ENCODE results near the gene PAX9.

DNA sequence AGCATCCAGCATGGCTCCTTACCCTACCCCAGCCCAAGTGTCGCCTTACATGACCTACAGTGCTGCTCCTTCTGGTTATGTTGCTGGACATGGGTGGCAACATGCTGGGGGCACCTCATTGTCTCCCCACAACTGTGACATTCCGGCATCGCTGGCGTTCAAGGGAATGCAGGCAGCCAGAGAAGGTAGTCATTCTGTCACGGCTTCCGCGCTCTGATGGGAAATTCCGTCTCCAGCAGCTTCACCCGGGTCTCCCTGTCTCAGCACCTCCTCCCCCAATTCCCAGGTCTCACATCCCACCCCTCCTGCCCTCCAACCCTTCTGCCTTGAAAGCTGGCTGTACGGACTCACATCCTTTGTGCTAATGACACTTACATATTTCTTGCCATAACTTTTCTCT lies 14.6 kb downstream of the PAX9 start:
- no peak for TF ChIP-seq EZH2phosphoT487 (conservative IDR thresholded peaks at IDR 0.05; ENCODE audit: low read length)
- TF ChIP-seq, protein P1, sequence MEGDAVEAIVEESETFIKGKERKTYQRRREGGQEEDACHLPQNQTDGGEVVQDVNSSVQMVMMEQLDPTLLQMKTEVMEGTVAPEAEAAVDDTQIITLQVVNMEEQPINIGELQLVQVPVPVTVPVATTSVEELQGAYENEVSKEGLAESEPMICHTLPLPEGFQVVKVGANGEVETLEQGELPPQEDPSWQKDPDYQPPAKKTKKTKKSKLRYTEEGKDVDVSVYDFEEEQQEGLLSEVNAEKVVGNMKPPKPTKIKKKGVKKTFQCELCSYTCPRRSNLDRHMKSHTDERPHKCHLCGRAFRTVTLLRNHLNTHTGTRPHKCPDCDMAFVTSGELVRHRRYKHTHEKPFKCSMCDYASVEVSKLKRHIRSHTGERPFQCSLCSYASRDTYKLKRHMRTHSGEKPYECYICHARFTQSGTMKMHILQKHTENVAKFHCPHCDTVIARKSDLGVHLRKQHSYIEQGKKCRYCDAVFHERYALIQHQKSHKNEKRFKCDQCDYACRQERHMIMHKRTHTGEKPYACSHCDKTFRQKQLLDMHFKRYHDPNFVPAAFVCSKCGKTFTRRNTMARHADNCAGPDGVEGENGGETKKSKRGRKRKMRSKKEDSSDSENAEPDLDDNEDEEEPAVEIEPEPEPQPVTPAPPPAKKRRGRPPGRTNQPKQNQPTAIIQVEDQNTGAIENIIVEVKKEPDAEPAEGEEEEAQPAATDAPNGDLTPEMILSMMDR (IDR thresholded peaks at IDR 0.05; ENCODE audit: insufficient read depth, low read length, poor library complexity, severe bottlenecking) = no peak

All from SU-DHL-6 (cell line).